LNCaP clone FGC (cell line): ENCODE measurements around the gene CALML3.
"Not testable (repeated sequence)": the region's sequence is repeated elsewhere in the genome, so short reads cannot be mapped to it uniquely, and the experiment has no call there.

Source experiments
- DNase-seq: peaks from one replicate; pipeline ENCODE4 v3.0.0-alpha.2; 2011; ENCODE audit warnings: low read depth
- H3K4me3 ChIP-seq: 2 replicates; pipeline ENCODE4 v1.5.1; 2011; ENCODE audit warnings: mild to moderate bottlenecking, low read depth, low read length, control low read depth
- TF ChIP-seq, protein P1 (sequence below): IDR thresholded peaks from 2 replicates; pipeline ENCODE4 v1.5.1; 2012; ENCODE audit warnings: mild to moderate bottlenecking; ENCODE audit not compliant: control insufficient read depth, insufficient read depth; ENCODE audit errors: extremely low read depth

The CALML3 gene

GRCh38 chr10:5524641-5525560 lies at the start of gene CALML3:
Gene CALML3 (plus strand): TSS chr10:5524961. CDS start chr10:5525086, 125 bp downstream.
- H3K4me3 ChIP-seq, result no peak within 1 kb of the TSS
- DNase-seq, result no peak
- TF ChIP-seq, protein P1, sequence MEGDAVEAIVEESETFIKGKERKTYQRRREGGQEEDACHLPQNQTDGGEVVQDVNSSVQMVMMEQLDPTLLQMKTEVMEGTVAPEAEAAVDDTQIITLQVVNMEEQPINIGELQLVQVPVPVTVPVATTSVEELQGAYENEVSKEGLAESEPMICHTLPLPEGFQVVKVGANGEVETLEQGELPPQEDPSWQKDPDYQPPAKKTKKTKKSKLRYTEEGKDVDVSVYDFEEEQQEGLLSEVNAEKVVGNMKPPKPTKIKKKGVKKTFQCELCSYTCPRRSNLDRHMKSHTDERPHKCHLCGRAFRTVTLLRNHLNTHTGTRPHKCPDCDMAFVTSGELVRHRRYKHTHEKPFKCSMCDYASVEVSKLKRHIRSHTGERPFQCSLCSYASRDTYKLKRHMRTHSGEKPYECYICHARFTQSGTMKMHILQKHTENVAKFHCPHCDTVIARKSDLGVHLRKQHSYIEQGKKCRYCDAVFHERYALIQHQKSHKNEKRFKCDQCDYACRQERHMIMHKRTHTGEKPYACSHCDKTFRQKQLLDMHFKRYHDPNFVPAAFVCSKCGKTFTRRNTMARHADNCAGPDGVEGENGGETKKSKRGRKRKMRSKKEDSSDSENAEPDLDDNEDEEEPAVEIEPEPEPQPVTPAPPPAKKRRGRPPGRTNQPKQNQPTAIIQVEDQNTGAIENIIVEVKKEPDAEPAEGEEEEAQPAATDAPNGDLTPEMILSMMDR, result no peak

DNA sequence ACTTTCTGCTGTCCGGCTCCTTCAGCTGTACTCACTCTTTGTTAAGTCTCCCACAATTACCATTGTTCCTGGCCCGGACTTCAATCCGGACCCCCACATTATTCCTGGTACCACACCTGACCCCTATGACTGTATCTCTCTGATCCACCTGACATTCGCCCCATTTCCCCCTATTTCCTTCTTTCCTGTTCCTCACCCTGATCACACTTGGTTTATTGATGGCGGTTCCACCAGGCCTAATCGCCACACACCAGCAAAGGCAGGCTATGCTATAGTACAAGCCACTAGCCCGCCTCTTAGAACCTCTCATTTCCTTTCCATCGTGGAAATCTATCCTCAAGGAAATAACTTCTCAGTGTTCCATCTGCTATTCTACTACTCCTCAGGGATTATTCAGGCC lies 49.7 kb upstream of the CALML3 start:
- not testable (repeated sequence) for DNase-seq, H3K4me3 ChIP-seq

DNA sequence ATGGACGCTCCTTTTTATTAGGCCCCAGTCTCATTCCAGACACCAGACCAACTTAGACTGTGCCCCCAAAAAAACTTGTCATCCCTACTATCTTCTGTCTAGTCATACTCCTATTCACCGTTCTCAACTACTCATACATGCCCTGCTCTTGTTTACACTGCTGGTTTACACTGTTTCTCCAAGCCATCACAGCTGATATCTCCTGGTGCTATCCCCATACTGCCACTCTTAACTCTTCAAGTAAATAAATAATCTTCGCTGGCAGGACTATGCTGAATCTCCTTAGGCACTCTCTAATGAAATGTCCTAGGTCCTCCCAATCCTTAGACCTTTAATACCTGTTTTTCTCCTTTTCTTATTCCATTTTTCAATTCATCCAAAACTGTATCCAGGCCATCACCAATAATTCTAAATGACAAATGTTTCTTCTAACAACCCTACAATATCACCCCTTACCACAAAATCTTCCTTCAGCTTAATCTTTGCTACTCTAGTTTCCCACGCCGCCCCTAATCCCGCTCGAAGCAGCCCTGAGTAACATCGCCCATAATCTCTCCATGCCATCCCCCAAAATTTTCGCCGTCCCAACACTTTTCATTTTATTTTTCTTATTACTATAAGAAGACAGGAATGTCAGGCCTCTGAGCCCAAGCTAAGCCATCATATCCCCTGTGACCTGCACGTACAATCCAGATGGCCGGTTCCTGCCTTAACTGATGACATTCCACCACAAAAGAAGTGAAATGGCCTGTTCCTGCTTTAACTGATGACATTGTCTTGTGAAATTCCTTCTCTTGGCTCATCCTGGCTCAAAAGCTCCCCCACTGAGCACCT lies 48.6 kb upstream of the CALML3 start:
- H3K4me3 ChIP-seq, DNase-seq: not testable (repeated sequence)

DNA sequence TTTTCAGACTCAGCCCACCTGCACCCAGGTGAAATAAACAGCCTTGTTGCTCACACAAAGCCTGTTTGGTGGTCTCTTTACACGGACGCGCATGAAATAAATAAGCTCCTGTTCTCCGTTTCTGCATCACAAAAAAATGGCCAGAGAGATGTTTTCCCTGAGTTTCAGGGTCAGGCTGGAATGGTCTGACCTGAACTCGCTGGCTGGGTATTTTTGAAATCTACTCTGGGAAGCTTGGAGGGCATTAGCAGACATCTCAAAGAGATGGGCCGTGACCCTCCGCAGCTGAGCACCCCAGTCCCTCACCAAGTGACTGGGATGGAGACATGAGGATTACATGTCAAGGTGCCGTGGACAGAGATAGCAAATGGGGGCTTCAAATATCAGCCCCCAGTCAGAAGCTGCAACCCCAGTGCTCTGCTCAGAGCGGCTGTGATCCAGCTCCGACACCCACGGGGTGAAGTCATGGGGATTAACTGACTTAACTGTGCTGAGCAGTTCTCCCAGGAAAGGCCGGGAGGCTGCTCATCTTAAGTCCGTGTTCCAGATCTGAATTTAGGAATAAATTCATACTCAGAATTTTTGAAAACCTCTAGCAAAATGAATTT lies 47.7 kb upstream of the CALML3 start:
- no peak for DNase-seq
- TF ChIP-seq, protein P1, result no peak

DNA sequence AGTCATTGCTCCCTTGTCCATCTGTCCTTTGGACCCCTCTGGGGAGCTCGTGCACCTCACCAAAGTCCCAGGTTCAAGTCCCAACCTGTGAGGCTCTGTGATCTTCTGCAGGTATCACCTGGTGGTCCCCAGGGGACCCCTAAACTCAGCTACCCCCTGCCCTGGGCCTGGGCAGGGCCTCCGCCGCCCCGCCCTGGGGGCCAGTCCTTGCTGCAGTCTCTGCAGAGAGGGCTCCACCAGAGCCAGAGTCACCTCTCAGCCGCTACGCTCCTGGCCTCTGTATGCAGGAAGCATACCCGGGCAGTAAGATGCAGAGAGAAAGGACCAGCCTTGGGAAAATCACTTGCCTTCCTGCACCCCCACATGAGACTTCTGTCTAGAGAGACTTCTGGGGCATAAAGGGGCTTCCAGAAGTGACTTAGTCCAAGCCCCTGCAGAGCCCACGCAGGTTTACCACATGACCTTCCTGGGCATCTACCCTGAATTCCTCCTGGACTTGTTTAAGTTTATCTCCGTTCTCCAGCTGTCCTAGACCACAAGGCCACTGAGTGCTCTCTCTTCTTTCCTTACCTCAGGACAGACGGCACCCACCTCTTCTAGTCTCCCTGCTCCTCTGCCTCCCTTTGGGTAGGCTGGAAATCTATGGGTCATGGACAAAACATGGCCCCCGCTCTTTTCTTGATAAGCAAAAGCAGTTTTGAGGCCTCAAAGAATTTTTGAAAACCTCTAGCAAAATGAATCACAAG lies 46.6 kb upstream of the CALML3 start:
- no peak overlapping the region for H3K4me3 ChIP-seq
- DNase-seq, result no peak
- TF ChIP-seq, protein P1, result no peak

More for the DNA sequence above, 47.7 kb upstream of the CALML3 start:
- no peak overlapping the region for H3K4me3 ChIP-seq

DNA sequence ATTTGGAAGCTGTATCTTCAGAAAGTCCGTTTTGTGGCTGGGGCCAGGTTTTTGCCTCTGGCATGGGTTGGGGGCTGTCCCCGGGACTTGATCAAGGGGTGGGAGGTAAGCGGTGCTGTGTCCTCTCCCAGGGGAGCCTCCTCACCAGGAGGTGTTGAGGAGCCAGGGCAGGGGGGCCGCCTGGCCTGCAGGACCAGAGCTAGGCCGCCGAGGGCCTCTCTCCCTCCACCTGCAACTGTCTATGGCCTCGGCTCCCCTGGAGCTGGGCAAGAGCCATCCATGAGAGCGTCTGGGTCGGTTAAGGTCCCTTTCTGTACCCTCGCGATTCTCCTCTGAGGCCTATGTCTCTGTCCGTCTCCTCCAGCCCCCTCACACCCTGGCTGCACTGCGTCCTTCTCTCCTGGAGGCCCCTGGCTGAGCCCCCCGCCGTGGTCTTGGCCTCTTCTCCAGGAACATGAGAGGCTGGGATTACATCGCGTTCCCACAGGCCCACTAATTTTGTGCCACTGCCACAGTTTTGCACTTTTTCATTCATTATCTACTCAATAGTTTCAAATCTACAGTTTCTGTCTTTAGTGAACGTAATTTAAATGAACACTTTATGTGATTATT lies 46.0 kb upstream of the CALML3 start:
- TF ChIP-seq, protein P1, result no peak
- no peak overlapping the region for H3K4me3 ChIP-seq
- DNase-seq, result no peak

GRCh38 chr10:5479481-5480161 lies 45.1 kb upstream of the CALML3 start:
- DNase-seq, result no peak
- no peak overlapping the region for H3K4me3 ChIP-seq
- TF ChIP-seq, protein P1, result no peak
